Measurements from ENCODE around the gene CPED1.

CPED1 gene

DNA sequence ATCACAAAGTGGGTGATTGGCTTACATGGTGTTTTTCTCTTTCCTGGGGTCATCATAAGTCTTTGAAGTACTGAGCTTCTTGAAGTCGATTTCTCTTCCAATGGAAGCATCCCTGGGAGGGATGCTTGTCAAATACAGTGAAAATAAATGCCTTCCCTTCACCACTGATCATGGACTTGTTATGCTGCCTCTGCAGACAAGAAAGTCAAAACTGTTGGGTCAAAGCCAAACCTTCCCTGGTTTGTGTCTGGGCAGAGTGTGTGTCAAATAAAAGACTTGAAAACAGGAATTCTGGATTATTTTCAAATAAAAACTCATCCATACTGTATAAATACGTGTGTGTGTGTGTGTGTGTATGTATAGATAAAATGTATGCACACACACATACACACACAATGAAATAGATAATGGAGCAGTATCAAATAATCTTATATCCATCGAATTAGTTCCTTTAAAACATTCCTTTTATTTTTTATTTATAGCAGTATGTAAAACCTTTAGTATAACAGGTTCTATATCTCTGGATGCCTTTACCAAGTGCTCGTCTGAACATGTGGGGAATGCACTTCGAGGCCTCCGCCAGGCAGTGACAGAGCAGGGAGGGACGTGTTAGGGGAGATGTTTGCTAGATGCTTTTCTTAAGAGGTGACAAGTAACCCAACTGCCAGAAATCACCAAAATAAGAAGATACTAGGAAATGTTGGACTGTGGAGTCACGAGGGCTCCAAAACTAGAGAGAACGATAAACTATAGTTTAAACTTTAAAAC lies 313.1 kb downstream of the CPED1 start:
- H2AFZ ChIP-seq (ENCODE audit: low read length) = no peak overlapping the region
- H3K9me2 ChIP-seq (replicated peaks; ENCODE audit: insufficient read depth, low read length) = no peaks in the 10 kb centered on the region
- no peaks in the 10 kb centered on the region for H3K4me1 ChIP-seq (ENCODE audit: low read length)
- H3K9me3 ChIP-seq (replicated peaks; ENCODE audit: insufficient read depth, low read length) = no peaks in the 10 kb centered on the region
- TF ChIP-seq EZH2phosphoT487 (IDR thresholded peaks at IDR 0.05; ENCODE audit: low read length) = no peak
- TF ChIP-seq EZH2 (optimal IDR thresholded peaks at IDR 0.05; ENCODE audit: low read depth, low read length) = no peak
- TF ChIP-seq, protein P1, sequence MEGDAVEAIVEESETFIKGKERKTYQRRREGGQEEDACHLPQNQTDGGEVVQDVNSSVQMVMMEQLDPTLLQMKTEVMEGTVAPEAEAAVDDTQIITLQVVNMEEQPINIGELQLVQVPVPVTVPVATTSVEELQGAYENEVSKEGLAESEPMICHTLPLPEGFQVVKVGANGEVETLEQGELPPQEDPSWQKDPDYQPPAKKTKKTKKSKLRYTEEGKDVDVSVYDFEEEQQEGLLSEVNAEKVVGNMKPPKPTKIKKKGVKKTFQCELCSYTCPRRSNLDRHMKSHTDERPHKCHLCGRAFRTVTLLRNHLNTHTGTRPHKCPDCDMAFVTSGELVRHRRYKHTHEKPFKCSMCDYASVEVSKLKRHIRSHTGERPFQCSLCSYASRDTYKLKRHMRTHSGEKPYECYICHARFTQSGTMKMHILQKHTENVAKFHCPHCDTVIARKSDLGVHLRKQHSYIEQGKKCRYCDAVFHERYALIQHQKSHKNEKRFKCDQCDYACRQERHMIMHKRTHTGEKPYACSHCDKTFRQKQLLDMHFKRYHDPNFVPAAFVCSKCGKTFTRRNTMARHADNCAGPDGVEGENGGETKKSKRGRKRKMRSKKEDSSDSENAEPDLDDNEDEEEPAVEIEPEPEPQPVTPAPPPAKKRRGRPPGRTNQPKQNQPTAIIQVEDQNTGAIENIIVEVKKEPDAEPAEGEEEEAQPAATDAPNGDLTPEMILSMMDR (IDR thresholded peaks at IDR 0.05; ENCODE audit: low read length) = no peak
- H3K4me2 ChIP-seq (ENCODE audit: low read depth, low read length) = no peak overlapping the region
- H3F3A ChIP-seq (ENCODE audit: insufficient read depth, low read length) = no peaks in the 10 kb centered on the region
- no peaks in the 10 kb centered on the region for H4K20me1 ChIP-seq (ENCODE audit: insufficient read depth, low read length)
- no peaks in the 10 kb centered on the region for H3K79me2 ChIP-seq (ENCODE audit: low read length)
- H3K4me3 ChIP-seq (ENCODE audit: low read length) = no peak overlapping the region
- no peak overlapping the region for H3K27ac ChIP-seq (ENCODE audit: low read length)
- no peak for DNase-seq
- no peaks in the 10 kb centered on the region for H3K27me3 ChIP-seq (replicated peaks; ENCODE audit: insufficient read depth, low read length)
- no peaks in the 10 kb centered on the region for H3K36me3 ChIP-seq (replicated peaks; ENCODE audit: insufficient read depth, low read length)
- H3K9ac ChIP-seq (ENCODE audit: low read length) = no peak overlapping the region

GRCh38 chr7:121302214-121302745 lies 313.8 kb downstream of the CPED1 start:
- DNase-seq = no peak
- H3K9me3 ChIP-seq (replicated peaks; ENCODE audit: insufficient read depth, low read length) = no peaks in the 10 kb centered on the region
- no peaks in the 10 kb centered on the region for H3K36me3 ChIP-seq (replicated peaks; ENCODE audit: insufficient read depth, low read length)
- no peak overlapping the region for H3K27ac ChIP-seq (ENCODE audit: low read length)
- no peaks in the 10 kb centered on the region for H3K4me1 ChIP-seq (ENCODE audit: low read length)
- H3K9me2 ChIP-seq (replicated peaks; ENCODE audit: insufficient read depth, low read length) = no peaks in the 10 kb centered on the region
- H2AFZ ChIP-seq (ENCODE audit: low read length) = no peak overlapping the region
- H3K79me2 ChIP-seq (ENCODE audit: low read length) = no peaks in the 10 kb centered on the region
- H3K4me2 ChIP-seq (ENCODE audit: low read depth, low read length) = no peak overlapping the region
- H3F3A ChIP-seq (ENCODE audit: insufficient read depth, low read length) = no peaks in the 10 kb centered on the region
- H3K4me3 ChIP-seq (ENCODE audit: low read length) = no peak overlapping the region
- H3K9ac ChIP-seq (ENCODE audit: low read length) = no peak overlapping the region
- TF ChIP-seq, protein P1 (IDR thresholded peaks at IDR 0.05; ENCODE audit: low read length) = no peak
- H4K20me1 ChIP-seq (ENCODE audit: insufficient read depth, low read length) = no peaks in the 10 kb centered on the region
- H3K27me3 ChIP-seq (replicated peaks; ENCODE audit: insufficient read depth, low read length) = no peaks in the 10 kb centered on the region

GRCh38 chr7:121303422-121304101 lies 315.1 kb downstream of the CPED1 start:
- Histone ChIP-seq H3K9me3 (replicated peaks; ENCODE audit: insufficient read depth, low read length) (no peaks in the 10 kb centered on the region), H3K9ac (ENCODE audit: low read length) (no peak overlapping the region), H4K20me1 (ENCODE audit: insufficient read depth, low read length) (no peaks in the 10 kb centered on the region), H3K27me3 (replicated peaks; ENCODE audit: insufficient read depth, low read length) (no peaks in the 10 kb centered on the region), H3F3A (ENCODE audit: insufficient read depth, low read length) (no peaks in the 10 kb centered on the region), H3K36me3 (replicated peaks; ENCODE audit: insufficient read depth, low read length) (no peaks in the 10 kb centered on the region), H3K27ac (ENCODE audit: low read length) (no peak overlapping the region), H3K4me2 (ENCODE audit: low read depth, low read length) (no peak overlapping the region), H3K9me2 (replicated peaks; ENCODE audit: insufficient read depth, low read length) (no peaks in the 10 kb centered on the region), H3K4me3 (ENCODE audit: low read length) (no peak overlapping the region), H2AFZ (ENCODE audit: low read length) (no peak overlapping the region), H3K4me1 (ENCODE audit: low read length) (no peaks in the 10 kb centered on the region), H3K79me2 (ENCODE audit: low read length) (no peaks in the 10 kb centered on the region)
- DNase-seq = no peak
- TF ChIP-seq, protein P1 (IDR thresholded peaks at IDR 0.05; ENCODE audit: low read length) = no peak
- TF ChIP-seq EZH2 (optimal IDR thresholded peaks at IDR 0.05; ENCODE audit: low read depth, low read length) (no peak), EZH2phosphoT487 (IDR thresholded peaks at IDR 0.05; ENCODE audit: low read length) (no peak)
